GM10266 (cell line): Measurements from ENCODE around the gene NR4A3.
A peak's percentile ranks its signal among the peaks of the same experiment; 100 is the strongest.

Experiments
- DNase-seq: peaks from one replicate; pipeline ENCODE4 v3.0.0; 2012; ENCODE audit errors: extremely low spot score
- TF ChIP-seq, protein P1 (sequence below): IDR thresholded peaks from 2 replicates; pipeline ENCODE4 v1.5.1; 2012; ENCODE audit warnings: mild to moderate bottlenecking, low read depth; ENCODE audit not compliant: control insufficient read depth, insufficient read depth; ENCODE audit errors: missing control alignments

Gene NR4A3

DNA sequence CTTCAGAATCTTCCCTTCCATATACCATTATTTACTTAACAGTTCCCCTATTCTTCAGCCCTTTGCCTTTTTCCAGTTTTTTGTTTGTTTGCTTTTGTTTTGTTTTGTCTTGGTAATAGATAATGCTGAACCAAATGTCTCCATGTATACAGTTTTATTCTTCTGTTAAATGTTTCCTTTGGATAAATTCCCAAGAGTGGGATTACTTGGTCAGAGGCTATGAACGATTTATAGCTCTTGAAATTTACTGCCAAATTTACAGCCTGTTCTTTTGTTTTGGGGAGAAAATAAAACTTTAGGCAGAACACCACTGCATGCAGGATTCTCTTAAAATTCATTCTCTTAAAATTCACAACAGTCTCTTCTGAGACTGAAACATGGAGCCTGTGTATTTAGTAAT is 38.6 kb downstream of the NR4A3 start:
- TF ChIP-seq, protein P1, sequence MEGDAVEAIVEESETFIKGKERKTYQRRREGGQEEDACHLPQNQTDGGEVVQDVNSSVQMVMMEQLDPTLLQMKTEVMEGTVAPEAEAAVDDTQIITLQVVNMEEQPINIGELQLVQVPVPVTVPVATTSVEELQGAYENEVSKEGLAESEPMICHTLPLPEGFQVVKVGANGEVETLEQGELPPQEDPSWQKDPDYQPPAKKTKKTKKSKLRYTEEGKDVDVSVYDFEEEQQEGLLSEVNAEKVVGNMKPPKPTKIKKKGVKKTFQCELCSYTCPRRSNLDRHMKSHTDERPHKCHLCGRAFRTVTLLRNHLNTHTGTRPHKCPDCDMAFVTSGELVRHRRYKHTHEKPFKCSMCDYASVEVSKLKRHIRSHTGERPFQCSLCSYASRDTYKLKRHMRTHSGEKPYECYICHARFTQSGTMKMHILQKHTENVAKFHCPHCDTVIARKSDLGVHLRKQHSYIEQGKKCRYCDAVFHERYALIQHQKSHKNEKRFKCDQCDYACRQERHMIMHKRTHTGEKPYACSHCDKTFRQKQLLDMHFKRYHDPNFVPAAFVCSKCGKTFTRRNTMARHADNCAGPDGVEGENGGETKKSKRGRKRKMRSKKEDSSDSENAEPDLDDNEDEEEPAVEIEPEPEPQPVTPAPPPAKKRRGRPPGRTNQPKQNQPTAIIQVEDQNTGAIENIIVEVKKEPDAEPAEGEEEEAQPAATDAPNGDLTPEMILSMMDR = no peak
- no peak for DNase-seq

DNA sequence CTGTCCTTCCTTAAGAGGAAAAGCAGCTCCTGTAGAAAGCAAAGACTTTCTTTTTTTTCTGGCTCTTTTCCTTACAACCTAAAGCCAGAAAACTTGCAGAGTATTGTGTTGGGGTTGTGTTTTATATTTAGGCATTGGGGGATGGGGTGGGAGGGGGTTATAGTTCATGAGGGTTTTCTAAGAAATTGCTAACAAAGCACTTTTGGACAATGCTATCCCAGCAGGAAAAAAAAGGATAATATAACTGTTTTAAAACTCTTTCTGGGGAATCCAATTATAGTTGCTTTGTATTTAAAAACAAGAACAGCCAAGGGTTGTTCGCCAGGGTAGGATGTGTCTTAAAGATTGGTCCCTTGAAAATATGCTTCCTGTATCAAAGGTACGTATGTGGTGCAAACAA is 42.3 kb downstream of the NR4A3 start:
- no peak for DNase-seq
- TF ChIP-seq, protein P1 = no peak

DNA sequence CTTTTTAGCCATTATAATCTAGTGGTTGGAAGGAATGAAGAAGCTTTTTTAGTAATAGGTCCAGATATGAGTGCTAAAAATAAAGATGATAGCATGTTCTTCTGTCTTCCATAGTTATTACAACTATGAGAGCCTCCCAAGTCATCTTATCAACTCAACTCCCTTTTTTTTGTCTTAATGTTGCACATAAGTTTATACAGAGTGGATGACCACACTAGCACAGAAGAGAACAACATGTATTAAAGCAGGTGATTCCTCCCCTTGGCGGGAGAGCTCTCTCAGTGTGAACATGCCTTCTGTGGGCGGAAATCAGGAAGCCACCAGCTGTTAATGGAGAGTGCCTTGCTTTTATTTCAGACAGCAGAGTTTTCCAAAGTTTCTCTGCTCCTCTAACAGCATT is 44.7 kb downstream of the NR4A3 start:
- TF ChIP-seq, protein P1 = no peak
- no peak for DNase-seq

DNA sequence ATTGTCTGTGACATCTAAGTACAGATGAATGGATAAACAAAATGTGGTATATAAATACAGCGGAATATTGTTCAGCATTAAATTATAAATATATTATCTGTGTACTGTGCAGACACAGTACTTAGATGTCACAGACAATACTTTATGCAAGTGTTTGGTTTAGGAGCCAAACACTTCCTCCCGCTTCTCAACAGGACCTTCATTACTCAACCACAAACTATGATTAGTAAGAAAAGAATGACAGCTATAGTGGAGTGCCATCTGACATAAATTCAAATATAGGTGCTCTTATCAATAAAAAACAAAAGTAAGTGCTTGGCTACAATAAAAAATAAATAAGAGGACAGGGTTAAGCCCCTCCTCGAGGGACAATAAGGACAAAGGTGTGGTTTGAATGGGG is 45.9 kb downstream of the NR4A3 start:
- no peak for DNase-seq
- TF ChIP-seq, protein P1 = no peak

DNA sequence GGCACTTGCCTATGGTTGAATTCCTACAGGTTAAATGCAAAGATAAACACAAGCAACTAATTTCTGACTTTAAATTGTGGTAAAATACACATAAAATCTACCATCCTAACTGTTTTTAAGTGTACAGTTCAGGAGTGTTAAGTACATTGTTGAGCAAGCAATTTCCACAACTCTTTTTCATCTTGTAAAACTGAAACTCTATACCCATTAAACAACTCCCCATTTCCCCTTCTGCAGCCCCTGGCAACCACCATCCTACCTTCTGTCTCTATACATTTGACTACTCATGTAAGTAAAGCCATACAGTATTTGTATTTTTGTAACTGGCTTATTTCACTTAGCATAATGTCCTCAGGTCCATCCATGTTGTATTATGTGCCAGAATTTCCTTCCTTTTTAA is 46.3 kb downstream of the NR4A3 start:
- DNase-seq = no peak
- TF ChIP-seq, protein P1 = no peak

DNA sequence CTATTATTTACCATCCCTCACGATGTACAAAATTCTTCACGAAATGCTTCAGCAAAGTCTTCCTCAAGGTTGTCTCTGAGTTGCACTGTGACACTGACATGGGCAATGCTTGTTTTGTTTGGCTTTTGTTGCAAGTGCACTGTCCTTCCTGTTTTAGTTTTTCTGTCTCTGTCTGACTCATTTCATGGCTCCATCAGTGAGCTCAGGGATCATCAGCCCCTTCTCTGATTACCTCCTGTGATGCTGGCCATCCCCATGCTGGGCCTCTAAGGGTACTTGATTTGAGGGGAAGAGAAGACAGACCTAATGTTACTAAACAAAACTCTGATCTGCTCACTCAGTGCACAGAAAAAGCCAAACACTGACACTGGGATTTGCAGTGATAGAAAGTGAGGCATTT is 47.2 kb downstream of the NR4A3 start:
- TF ChIP-seq, protein P1 = no peak
- peak; percentile 15 for DNase-seq

DNA sequence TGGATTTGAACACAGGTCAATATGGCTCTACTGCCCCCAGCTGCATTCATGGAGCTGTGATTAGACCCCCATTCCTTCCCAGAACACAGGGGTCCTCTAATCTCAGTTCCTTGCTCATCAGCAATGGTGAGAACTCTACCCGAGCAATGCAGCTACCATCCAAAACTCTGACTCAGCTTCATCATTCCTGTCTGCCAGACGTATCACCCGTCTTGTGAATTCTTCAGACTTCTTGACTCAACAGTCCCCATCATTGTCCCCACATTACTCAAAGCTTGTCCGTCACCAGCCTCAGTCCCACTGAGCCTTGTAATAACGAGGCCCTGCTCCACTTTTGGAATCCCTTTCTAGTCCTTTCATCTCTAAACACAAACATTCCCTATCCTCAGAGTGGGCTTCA is 48.4 kb downstream of the NR4A3 start:
- no peak for DNase-seq
- TF ChIP-seq, protein P1 = no peak
